HCT116 (cell line): ENCODE data around the gene PERCC1. TPM values are rescaled to one million over a fixed set of nuclear protein-coding genes. Genes with fewer than 3 reads are reported as not detected.

Experiments used
- ATAC-seq: fragments of 200-7000 bp; cut with Tn5 transposase; 2 replicates; pipeline ENCODE4 v1.9.1; 2020; ENCODE audit warnings: mild to moderate bottlenecking, moderate library complexity
- BruUV-seq: library from RNA; stranded (reverse); fragments of 400-500 nt; replicated peaks from 2 replicates; lab custom pipeline; 2021; lab: Mats Ljungman, UMichigan
- CTCF ChIA-PET: fragments of 300-600 bp; sonication (Branson Sonifier 250); formaldehyde crosslinking; loops from one replicate; lab custom pipeline; 2021; ENCODE audit warnings: antibody characterized with exemption; lab: Charles Lee
- POLR2A ChIA-PET: fragments of 300-600, 350-600 bp; sonication (Branson Sonifier 250); formaldehyde crosslinking; loops from one replicate; lab custom pipeline; 2021; ENCODE audit warnings: antibody characterized with exemption; lab: Charles Lee
- RAD21 ChIA-PET, 2 experiments: fragments of 300-600 bp; sonication (Branson Sonifier 250); formaldehyde crosslinking; loops; one replicate each; lab custom pipeline; 2023; ENCODE audit warnings: low total read pairs in 2 of 2; ENCODE audit not compliant: uncharacterized antibody in 2 of 2, unreplicated experiment in 2 of 2, low non-redundant PET in 1 of 2; lab: Charles Lee
- DNase-seq: peaks from one replicate; pipeline ENCODE4 v3.0.0-alpha.2; 2010; ENCODE audit warnings: low read depth, low spot score
- H2AFZ ChIP-seq: fragments of 200-600 bp; shearing (Covaris generic), sonication (generic); 2 replicates; pipeline ENCODE4 v1.6.1; 2017; ENCODE audit warnings: low read depth, mixed run types, mixed read lengths, antibody characterized with exemption, low read length; ENCODE audit not compliant: poor library complexity, severe bottlenecking
- H3K27ac ChIP-seq: 2 replicates; pipeline ENCODE4 v1.5.1; 2012; ENCODE audit warnings: low read depth, low read length
- H3K27me3 ChIP-seq: fragments of 200-600 bp; sonication (generic); 2 replicates; pipeline ENCODE4 v1.6.1; 2016; ENCODE audit warnings: mixed run types, low read length, mixed read lengths; ENCODE audit not compliant: insufficient read depth
- H3K36me3 ChIP-seq, 2 experiments: fragments of 200-500 bp in 1 of 2; fragments of 200-600 bp in 1 of 2; sonication (Bioruptor generic) in 1 of 2; sonication (generic) in 1 of 2; 2 replicates each; pipeline versions ENCODE4 v1.5.1 to v1.6.1; 2014 to 2016; ENCODE audit warnings: low read length in 2 of 2, inconsistent platforms in 1 of 2, mixed read lengths in 1 of 2, mixed run types in 1 of 2; ENCODE audit not compliant: insufficient read depth in 2 of 2, control insufficient read depth in 1 of 2
- H3K4me1 ChIP-seq, 2 experiments: fragments of 200-600 bp in 1 of 2; sonication (generic) in 1 of 2; 2 replicates each; pipeline versions ENCODE4 v1.5.1 to v1.6.1; 2012 to 2017; ENCODE audit warnings: low read length in 2 of 2, inconsistent platforms in 1 of 2, mild to moderate bottlenecking in 1 of 2, mixed read lengths in 1 of 2, mixed run types in 1 of 2, moderate library complexity in 1 of 2; ENCODE audit not compliant: insufficient read depth in 2 of 2, control insufficient read depth in 1 of 2
- H3K4me2 ChIP-seq: fragments of 200-600 bp; sonication (generic); 2 replicates; pipeline ENCODE4 v1.6.1; 2017; ENCODE audit warnings: mixed run types, low read length, mixed read lengths
- H3K4me3 ChIP-seq, 2 experiments: fragments of 200-600 bp in 1 of 2; sonication (generic) in 1 of 2; replicated peaks in 1 of 2; 2 replicates each; pipeline ENCODE4 v1.5.1; 2011 to 2016; ENCODE audit warnings: low read length in 2 of 2, control low read depth in 1 of 2, low read depth in 1 of 2, mild to moderate bottlenecking in 1 of 2, mixed read lengths in 1 of 2, mixed run types in 1 of 2
- H3K79me2 ChIP-seq: fragments of 200-600 bp; sonication (generic); 2 replicates; pipeline ENCODE4 v1.6.1; 2017; ENCODE audit warnings: mild to moderate bottlenecking, mixed run types, low read length, moderate library complexity, mixed read lengths; ENCODE audit not compliant: insufficient read depth
- H3K9ac ChIP-seq: fragments of 200-600 bp; sonication (generic); 2 replicates; pipeline ENCODE4 v1.6.1; 2016; ENCODE audit warnings: low read length, mixed read lengths
- H3K9me2 ChIP-seq: fragments of 200-600 bp; sonication (generic), shearing (Covaris generic); 2 replicates; pipeline ENCODE4 v1.6.1; 2017; ENCODE audit warnings: mixed run types, mild to moderate bottlenecking, moderate library complexity; ENCODE audit not compliant: insufficient read depth
- H3K9me3 ChIP-seq, 2 experiments: fragments of 200-500 bp in 1 of 2; fragments of 200-600 bp in 1 of 2; sonication (Bioruptor generic) in 1 of 2; sonication (generic) in 1 of 2; 2 replicates each; pipeline ENCODE4 v1.6.1; 2014 to 2017; ENCODE audit warnings: low read length in 2 of 2, mixed read lengths in 2 of 2, inconsistent platforms in 1 of 2, low read depth in 1 of 2, mild to moderate bottlenecking in 1 of 2, mixed run types in 1 of 2, moderate library complexity in 1 of 2; ENCODE audit not compliant: control insufficient read depth in 1 of 2, insufficient read depth in 1 of 2
- H4K20me1 ChIP-seq: fragments of 200-600 bp; sonication (generic), shearing (Covaris generic); 2 replicates; pipeline ENCODE4 v1.6.1; 2017; ENCODE audit warnings: mixed run types, mild to moderate bottlenecking, moderate library complexity; ENCODE audit not compliant: insufficient read depth
- ATF3 ChIP-seq: IDR thresholded peaks from 2 replicates; pipeline ENCODE4 v1.6.1; 2012
- CBX3 ChIP-seq: IDR thresholded peaks from 2 replicates; pipeline ENCODE4 v1.6.1; 2012; ENCODE audit warnings: low read depth
- CEBPB ChIP-seq: IDR thresholded peaks from 2 replicates; pipeline ENCODE4 v1.6.1; 2012; ENCODE audit warnings: low read depth
- EGR1 ChIP-seq: IDR thresholded peaks from 2 replicates; pipeline ENCODE4 v1.6.1; 2012; ENCODE audit warnings: low read depth
- ELF1 ChIP-seq: IDR thresholded peaks from 2 replicates; pipeline ENCODE4 v1.6.1; 2012; ENCODE audit warnings: low read depth, borderline replicate concordance
- EZH2 ChIP-seq: fragments of 200-600 bp; sonication (generic); IDR thresholded peaks from 2 replicates; pipeline ENCODE4 v1.6.1; 2017; ENCODE audit warnings: antibody characterized with exemption, mixed run types
- EZH2phosphoT487 ChIP-seq: fragments of 200-600 bp; IDR thresholded peaks from 2 replicates; pipeline ENCODE4 v1.6.1; 2018; ENCODE audit warnings: antibody characterized with exemption, borderline replicate concordance
- FOSL1 ChIP-seq: IDR thresholded peaks from 2 replicates; pipeline ENCODE4 v1.6.1; 2012; ENCODE audit warnings: low read depth
- JUND ChIP-seq: IDR thresholded peaks from 2 replicates; pipeline ENCODE4 v1.6.1; 2012
- MAX ChIP-seq: IDR thresholded peaks from 2 replicates; pipeline ENCODE4 v1.6.1; 2012
- POLR2A ChIP-seq: IDR thresholded peaks from 2 replicates; pipeline ENCODE4 v1.7.0; 2011; ENCODE audit warnings: borderline replicate concordance; ENCODE audit not compliant: insufficient read depth, insufficient read length; ENCODE audit errors: extremely low read depth
- POLR2AphosphoS5 ChIP-seq: IDR thresholded peaks from 2 replicates; pipeline ENCODE4 v1.6.1; 2011; ENCODE audit warnings: mild to moderate bottlenecking, low read depth, low read length, moderate library complexity
- RAD21 ChIP-seq: IDR thresholded peaks from 2 replicates; pipeline ENCODE4 v1.6.1; 2012; ENCODE audit warnings: low read depth, mild to moderate bottlenecking
- REST ChIP-seq: IDR thresholded peaks from 2 replicates; pipeline ENCODE4 v1.6.1; 2012; ENCODE audit warnings: low read depth
- SIN3A ChIP-seq: IDR thresholded peaks from 2 replicates; pipeline ENCODE4 v1.6.1; 2012; ENCODE audit warnings: low read depth
- SP1 ChIP-seq: IDR thresholded peaks from 2 replicates; pipeline ENCODE4 v1.6.1; 2012; ENCODE audit warnings: low read depth
- YY1 ChIP-seq: IDR thresholded peaks from 2 replicates; pipeline ENCODE4 v1.6.1; 2011; ENCODE audit warnings: low read length, low read depth, moderate library complexity, mild to moderate bottlenecking; ENCODE audit not compliant: insufficient replicate concordance; ENCODE audit errors: extremely low read depth
- ZBTB33 ChIP-seq: IDR thresholded peaks from 2 replicates; pipeline ENCODE4 v1.6.1; 2011; ENCODE audit warnings: mild to moderate bottlenecking, low read length, moderate library complexity; ENCODE audit not compliant: insufficient replicate concordance; ENCODE audit errors: extremely low read depth
- ZNF274 ChIP-seq: fragments of 200-500 bp; sonication (Bioruptor generic); IDR thresholded peaks from 2 replicates; pipeline ENCODE4 v1.6.1; 2014; ENCODE audit warnings: mild to moderate bottlenecking, low read depth, low read length, inconsistent platforms
- intact Hi-C: fragments of 100-400 bp; cut with micrococcal nuclease; formaldehyde crosslinking; loops from 2 replicates; pipeline ENCODE4 v1.10.0; 2022
- total RNA-seq: library from RNA; stranded (reverse); gene quantifications from one replicate; pipeline ENCODE4 v1.2.1, GENCODE V29; 2021; ENCODE audit not compliant: unreplicated experiment

The PERCC1 gene
- total RNA-seq, 1 experiment from 2014 or later = not detected

- no peaks in the 10 kb centered on the region for H3K27me3 ChIP-seq
- ATAC-seq = no peak
- H3K4me2 ChIP-seq = no peak overlapping the region
- no TSS peak for BruUV-seq
- peaks cover 8% of the 10 kb centered on the region for H3K79me2 ChIP-seq
- no peak overlapping the region for H3K4me3 ChIP-seq
- H3K9me3 ChIP-seq = no peaks in the 10 kb centered on the region
- TF ChIP-seq MAX (no peak), YY1 (no peak), RAD21 (no peak), POLR2AphosphoS5 (no peak), FOSL1 (no peak), CBX3 (no peak), SIN3A (no peak), SP1 (no peak), POLR2A (no peak), REST (no peak), ZNF274 (no peak), ATF3 (no peak), EZH2 (no peak), CEBPB (no peak), ZBTB33 (no peak), EZH2phosphoT487 (no peak), ELF1 (no peak), JUND (no peak), EGR1 (no peak)
- H2AFZ ChIP-seq = no peak overlapping the region
- peaks cover 6 to 9% of the 10 kb centered on the region in 2 experiments for H3K4me1 ChIP-seq
- no peak for DNase-seq
- no peaks in the 10 kb centered on the region for H4K20me1 ChIP-seq
- no peaks in the 10 kb centered on the region; a peak in 1 of 4 replicates for H3K36me3 ChIP-seq
- no peak overlapping the region for H3K9ac ChIP-seq
- CTCF ChIA-PET = no interaction called here
- H3K27ac ChIP-seq = no peak overlapping the region
- RAD21 ChIA-PET = no interaction called here
- POLR2A ChIA-PET = no interaction called here
- intact Hi-C loops = no loop called here
- no peaks in the 10 kb centered on the region for H3K9me2 ChIP-seq
Observed at GRCh38 chr16:1383556-1383955, 47.3 kb upstream of the PERCC1 start.
